Keratinocyte (primary cell): Measurements from ENCODE around the gene PIK3CB.

Experiments used
- CTCF ChIP-seq, 3 experiments: IDR thresholded peaks in 1 of 3; conservative IDR thresholded peaks in 1 of 3; optimal IDR thresholded peaks in 1 of 3; 2 replicates in 2 of 3; 3 replicates in 1 of 3; pipeline versions ENCODE3 to v1.5.1; 2011; ENCODE audit warnings: low read length in 3 of 3, mild to moderate bottlenecking in 3 of 3, moderate library complexity in 2 of 3, control low read depth in 1 of 3, inconsistent platforms in 1 of 3; ENCODE audit not compliant: insufficient read depth in 2 of 3; ENCODE audit errors: extremely low read depth in 1 of 3
- EZH2 ChIP-seq: IDR thresholded peaks from one replicate; pipeline ENCODE4 v1.6.1; 2012; ENCODE audit warnings: inconsistent platforms, mild to moderate bottlenecking, low read length, moderate library complexity

GRCh38 chr3:138875096-138875753 is 40.5 kb upstream of the PIK3CB start:
- TF ChIP-seq CTCF (optimal IDR thresholded peaks at IDR 0.05 in 1 of 3, IDR thresholded peaks at IDR 0.05 in 1 of 3, conservative IDR thresholded peaks at IDR 0.05 in 1 of 3; ENCODE audit: extremely low read depth in 1 of 3, insufficient read depth in 2 of 3, low read length in 3 of 3): no peak
- no peak for TF ChIP-seq EZH2
